ENCODE data around the gene BOK. TPM values are rescaled to one million over a fixed set of nuclear protein-coding genes. Genes with fewer than 3 reads are reported as not detected.

BOK gene
- total and polyA plus RNA-seq, 10 of the 15 experiments (the other 5 are each of a cell fraction or from before 2014, with no cell fraction given), result 0.04 to 0.15 (median 0.12) TPM; not detected in 7

DNA sequence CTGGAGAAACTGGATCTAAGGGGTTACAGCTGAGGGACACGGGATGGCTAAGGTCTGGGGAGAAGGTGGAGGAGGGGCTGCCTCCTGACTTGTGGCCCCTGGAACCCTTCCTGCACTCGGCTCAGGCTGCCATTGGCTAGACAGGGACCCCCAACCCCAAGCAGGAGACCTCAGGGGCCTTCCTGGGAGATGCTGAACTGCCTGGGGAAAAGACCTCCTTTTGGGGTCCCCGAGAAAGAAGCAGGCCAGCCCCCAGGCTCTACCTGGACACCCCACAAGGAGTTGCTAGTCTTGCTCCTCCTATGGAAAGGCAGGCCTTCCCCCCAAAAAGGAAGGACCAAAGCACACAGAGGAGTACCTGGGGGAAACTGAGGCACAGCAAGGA lies 10.1 kb upstream of the BOK start:
- no peak overlapping the region for H3K4me2 ChIP-seq (ENCODE audit: control insufficient read depth, insufficient read depth)

More for the DNA sequence above, 10.1 kb upstream of the BOK start:
- Histone ChIP-seq H3K9ac (ENCODE audit: control insufficient read depth, insufficient read depth, low read length) (no peak overlapping the region), H3K4me1 (ENCODE audit: control insufficient read depth, insufficient read depth, low read length) (no peaks in the 10 kb centered on the region), H2AFZ (ENCODE audit: control insufficient read depth, low read depth, low read length) (no peak overlapping the region), H3K79me2 (ENCODE audit: control insufficient read depth, insufficient read depth, low read length) (no peaks in the 10 kb centered on the region), H3K36me3 (ENCODE audit: control insufficient read depth in 2 of 2, insufficient read depth in 2 of 2, low read length in 1 of 2) (no peaks in the 10 kb centered on the region), H3K27me3 (replicated peaks in 1 of 2; ENCODE audit: control insufficient read depth in 2 of 2, insufficient read depth in 2 of 2, low read length in 1 of 2) (no peaks in the 10 kb centered on the region; a peak in 2 of 4 replicates), H4K20me1 (ENCODE audit: control insufficient read depth, insufficient read depth) (no peaks in the 10 kb centered on the region), H3K9me3 (replicated peaks; ENCODE audit: control insufficient read depth, insufficient read depth, low read length) (no peaks in the 10 kb centered on the region), H3K27ac (ENCODE audit: control insufficient read depth, insufficient read depth) (no peak overlapping the region), H3K4me3 (no peak overlapping the region)
- CTCF ChIA-PET, result no interaction called here
- SMC1A ChIA-PET (ENCODE audit: uncharacterized antibody, unreplicated experiment), result no interaction called here
- WGBS (ENCODE audit: insufficient coverage, insufficient replicate concordance, low lambda C conversion rate, missing lambda C conversion rate), result 18% methylated on average over 3 of the region's 3 CpGs
- POLR2A ChIA-PET, result interaction anchor here (0.6 kb wide), 1 partner anchor 19 kb away, joined by 11 read pairs; no protein-coding TSS in a partner anchor
- TF ChIP-seq NFIC (IDR thresholded peaks at IDR 0.05; ENCODE audit: low read depth, low read length), result no peak
- TF ChIP-seq SRF (IDR thresholded peaks at IDR 0.05; ENCODE audit: low read depth in 2 of 2, low read length in 2 of 2), result no peak
- TF ChIP-seq, protein P1, sequence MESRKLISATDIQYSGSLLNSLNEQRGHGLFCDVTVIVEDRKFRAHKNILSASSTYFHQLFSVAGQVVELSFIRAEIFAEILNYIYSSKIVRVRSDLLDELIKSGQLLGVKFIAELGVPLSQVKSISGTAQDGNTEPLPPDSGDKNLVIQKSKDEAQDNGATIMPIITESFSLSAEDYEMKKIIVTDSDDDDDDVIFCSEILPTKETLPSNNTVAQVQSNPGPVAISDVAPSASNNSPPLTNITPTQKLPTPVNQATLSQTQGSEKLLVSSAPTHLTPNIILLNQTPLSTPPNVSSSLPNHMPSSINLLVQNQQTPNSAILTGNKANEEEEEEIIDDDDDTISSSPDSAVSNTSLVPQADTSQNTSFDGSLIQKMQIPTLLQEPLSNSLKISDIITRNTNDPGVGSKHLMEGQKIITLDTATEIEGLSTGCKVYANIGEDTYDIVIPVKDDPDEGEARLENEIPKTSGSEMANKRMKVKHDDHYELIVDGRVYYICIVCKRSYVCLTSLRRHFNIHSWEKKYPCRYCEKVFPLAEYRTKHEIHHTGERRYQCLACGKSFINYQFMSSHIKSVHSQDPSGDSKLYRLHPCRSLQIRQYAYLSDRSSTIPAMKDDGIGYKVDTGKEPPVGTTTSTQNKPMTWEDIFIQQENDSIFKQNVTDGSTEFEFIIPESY (IDR thresholded peaks at IDR 0.05), result no peak
- TF ChIP-seq EED (IDR thresholded peaks at IDR 0.05; ENCODE audit: low read depth), result no peak
- TF ChIP-seq ZNF24 (IDR thresholded peaks at IDR 0.05), result no peak
- TF ChIP-seq KLF5 (IDR thresholded peaks at IDR 0.05; ENCODE audit: partially characterized antibody), result no peak
- TF ChIP-seq, protein P2, sequence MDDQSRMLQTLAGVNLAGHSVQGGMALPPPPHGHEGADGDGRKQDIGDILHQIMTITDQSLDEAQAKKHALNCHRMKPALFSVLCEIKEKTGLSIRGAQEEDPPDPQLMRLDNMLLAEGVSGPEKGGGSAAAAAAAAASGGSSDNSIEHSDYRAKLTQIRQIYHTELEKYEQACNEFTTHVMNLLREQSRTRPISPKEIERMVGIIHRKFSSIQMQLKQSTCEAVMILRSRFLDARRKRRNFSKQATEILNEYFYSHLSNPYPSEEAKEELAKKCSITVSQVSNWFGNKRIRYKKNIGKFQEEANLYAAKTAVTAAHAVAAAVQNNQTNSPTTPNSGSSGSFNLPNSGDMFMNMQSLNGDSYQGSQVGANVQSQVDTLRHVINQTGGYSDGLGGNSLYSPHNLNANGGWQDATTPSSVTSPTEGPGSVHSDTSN (IDR thresholded peaks at IDR 0.05; ENCODE audit: insufficient replicate concordance, low read depth, low read length), result no peak
- no peak for TF ChIP-seq SMC3 (IDR thresholded peaks at IDR 0.05; ENCODE audit: borderline replicate concordance, low read length)
- DNase-seq (ENCODE audit: low read depth, low spot score) (no peak), ATAC-seq (no peak), FAIRE-seq (no peak)
- RAD21 ChIA-PET (ENCODE audit: unreplicated experiment), result no interaction called here
- intact Hi-C loops (cut with micrococcal nuclease; ENCODE audit: unreplicated experiment), result no loop called here
- no TSS peak for BruUV-seq (replicated peaks)
- in situ Hi-C loops (cut with MboI), result no loop called here

Data from GM12878 (cell line).